Measurements from ENCODE around the gene TSPO.
"Not testable (repeated sequence)": the region's sequence is repeated elsewhere in the genome, so short reads cannot be mapped to it uniquely, and the experiment has no call there.

TSPO gene

GRCh38 chr22:43131773-43132501 lies 19.4 kb upstream of the TSPO start:
- no peak for FAIRE-seq

- no peak for FAIRE-seq
These were observed 18.0 kb upstream of the TSPO start for GRCh38 chr22:43133401-43133800.

GRCh38 chr22:43134553-43134952 lies 16.8 kb upstream of the TSPO start:
- no peak for FAIRE-seq

GRCh38 chr22:43135565-43135964 lies 15.8 kb upstream of the TSPO start:
- no peak for FAIRE-seq

GRCh38 chr22:43136255-43136654 lies 15.1 kb upstream of the TSPO start:
- no peak for FAIRE-seq

- no peak for FAIRE-seq
These were observed 14.6 kb upstream of the TSPO start for GRCh38 chr22:43136801-43137200.

GRCh38 chr22:43142880-43143562 lies 8.3 kb upstream of the TSPO start, which contains the start of gene MCAT:
Gene MCAT (minus strand): TSS chr22:43143398. CDS start chr22:43143348, 50 bp downstream.
- FAIRE-seq, result no peak

GRCh38 chr22:43144949-43145348 lies 6.4 kb upstream of the TSPO start:
- no peak for FAIRE-seq

- not testable (repeated sequence) for FAIRE-seq
These were observed 6.0 kb upstream of the TSPO start for GRCh38 chr22:43145371-43145770.

GRCh38 chr22:43146332-43146731 lies 5.0 kb upstream of the TSPO start:
- not testable (repeated sequence) for FAIRE-seq

- no peak for FAIRE-seq
These were observed 3.5 kb upstream of the TSPO start for GRCh38 chr22:43147821-43148220.

GRCh38 chr22:43148581-43148980 lies 2.8 kb upstream of the TSPO start:
- no peak for FAIRE-seq

GRCh38 chr22:43150731-43151206 lies 590 bp upstream of the TSPO start:
- FAIRE-seq, result no peak

GRCh38 chr22:43152003-43152356 lies 621 bp downstream of the TSPO start:
- FAIRE-seq, result no peak

GRCh38 chr22:43152357-43153071 lies 1.2 kb downstream of the TSPO start:
- FAIRE-seq, result no peak

- no peak for FAIRE-seq
These were observed 2.5 kb downstream of the TSPO start for GRCh38 chr22:43153899-43154298.

- no peak for FAIRE-seq
These were observed 3.7 kb downstream of the TSPO start for GRCh38 chr22:43154887-43155536.

GRCh38 chr22:43155789-43156188 lies 4.4 kb downstream of the TSPO start:
- no peak for FAIRE-seq

GRCh38 chr22:43156413-43156812 lies 5.1 kb downstream of the TSPO start:
- FAIRE-seq, result no peak

GRCh38 chr22:43157874-43158546 lies 6.7 kb downstream of the TSPO start:
- FAIRE-seq, result no peak

GRCh38 chr22:43158778-43159483 lies 7.6 kb downstream of the TSPO start:
- FAIRE-seq, result no peak

All from G401.6 (cell line).